Peyer's patch (tissue), 4 donors: ENCODE measurements around the gene ZFX. TPM values are rescaled to one million over a fixed set of nuclear protein-coding genes. Genes with fewer than 3 reads are reported as not detected.

Experiments used
- DNase-seq, 3 donors: peaks; one replicate each; pipeline ENCODE4 v3.0.0-alpha.2; 2017 to 2019
- H3K27ac ChIP-seq, 4 donors: fragments of 200-600 bp; sonication (generic); one replicate each; pipeline ENCODE4 v1.5.1; 2016 to 2019
- H3K27me3 ChIP-seq, 2 donors: fragments of 200-600 bp; sonication (generic); one replicate each; pipeline ENCODE4 v1.5.1; 2019
- H3K36me3 ChIP-seq, 3 donors: fragments of 200-600 bp; sonication (generic); one replicate each; pipeline ENCODE4 v1.5.1; 2016 to 2019
- H3K4me1 ChIP-seq, 4 donors: fragments of 200-600 bp; sonication (generic); one replicate each; pipeline ENCODE4 v1.5.1; 2016 to 2019
- H3K4me3 ChIP-seq, 4 donors: fragments of 200-600 bp; sonication (generic); 1 replicate in 3 of 4; 2 replicates in 1 of 4; pipeline ENCODE4 v1.5.1; 2016 to 2019; ENCODE audit warnings: mild to moderate bottlenecking in 1 of 4
- H3K9me3 ChIP-seq, 4 donors: fragments of 200-600 bp; sonication (generic); one replicate each; pipeline ENCODE4 v1.5.1; 2016 to 2019; ENCODE audit warnings: mild to moderate bottlenecking in 1 of 4
- POLR2A ChIP-seq, 2 donors: fragments of 450-650 bp; IDR thresholded peaks; one replicate each; pipeline ENCODE4 v1.5.1; 2017; ENCODE audit warnings: antibody characterized with exemption in 2 of 2, mild to moderate bottlenecking in 2 of 2, moderate library complexity in 2 of 2
- total RNA-seq, 4 donors: library from RNA; depleted of rRNA; stranded (reverse); fragments of >200 nt; gene quantifications; one replicate each; pipeline ENCODE4 v1.1.0, GENCODE V29; 2016
- TF ChIP-seq, protein P1 (sequence below), 6 experiments: fragments of 450-650 bp in 4 of 6; fragments of 200-600 bp in 2 of 6; sonication (generic) in 1 of 6; IDR thresholded peaks; one replicate each; pipeline ENCODE4 v1.5.1; 2017 to 2019; ENCODE audit warnings: antibody characterized with exemption in 6 of 6, mild to moderate bottlenecking in 3 of 6, moderate library complexity in 1 of 6

ZFX gene
- total RNA-seq, 4 donors from 2014 or later, result 20.4 to 92.4 (median 43.4) TPM

GRCh38 chrX:24253030-24253429 lies 103.5 kb downstream of the ZFX start:
- DNase-seq, result peak in 1 of 3 donors; percentile 53

DNA sequence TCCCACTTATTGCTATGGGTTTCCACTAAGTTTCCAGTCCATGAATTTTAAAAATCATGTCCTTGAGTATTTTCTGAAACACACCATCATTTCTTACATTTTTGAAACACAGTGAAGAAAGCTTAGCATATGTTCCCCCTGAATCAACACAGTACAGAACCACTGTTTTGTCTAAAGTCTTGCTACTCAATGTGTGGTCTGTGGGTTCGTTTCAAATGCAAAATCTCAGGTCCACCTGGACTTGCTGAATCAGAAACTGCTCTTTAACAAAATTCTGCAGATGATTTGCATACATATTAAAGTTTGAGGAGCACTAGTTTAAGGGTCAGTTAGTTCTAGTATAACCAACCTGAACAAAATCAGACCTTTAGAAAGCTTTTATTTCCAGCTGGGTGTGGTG lies 103.9 kb downstream of the ZFX start:
- Histone ChIP-seq H3K36me3 (no peaks in the 10 kb centered on the region), H3K27ac (no peak overlapping the region)
- DNase-seq, result no peak

More at GRCh38 chrX:24253030-24253429, 103.5 kb downstream of the ZFX start:
- Histone ChIP-seq H3K36me3 (no peaks in the 10 kb centered on the region), H3K9me3 (no peaks in the 10 kb centered on the region), H3K27ac (no peak overlapping the region), H3K4me1 (no peaks in the 10 kb centered on the region), H3K27me3 (no peaks in the 10 kb centered on the region), H3K4me3 (no peak overlapping the region)
- no peak for TF ChIP-seq POLR2A (IDR thresholded peaks at IDR 0.05)
- TF ChIP-seq, protein P1, sequence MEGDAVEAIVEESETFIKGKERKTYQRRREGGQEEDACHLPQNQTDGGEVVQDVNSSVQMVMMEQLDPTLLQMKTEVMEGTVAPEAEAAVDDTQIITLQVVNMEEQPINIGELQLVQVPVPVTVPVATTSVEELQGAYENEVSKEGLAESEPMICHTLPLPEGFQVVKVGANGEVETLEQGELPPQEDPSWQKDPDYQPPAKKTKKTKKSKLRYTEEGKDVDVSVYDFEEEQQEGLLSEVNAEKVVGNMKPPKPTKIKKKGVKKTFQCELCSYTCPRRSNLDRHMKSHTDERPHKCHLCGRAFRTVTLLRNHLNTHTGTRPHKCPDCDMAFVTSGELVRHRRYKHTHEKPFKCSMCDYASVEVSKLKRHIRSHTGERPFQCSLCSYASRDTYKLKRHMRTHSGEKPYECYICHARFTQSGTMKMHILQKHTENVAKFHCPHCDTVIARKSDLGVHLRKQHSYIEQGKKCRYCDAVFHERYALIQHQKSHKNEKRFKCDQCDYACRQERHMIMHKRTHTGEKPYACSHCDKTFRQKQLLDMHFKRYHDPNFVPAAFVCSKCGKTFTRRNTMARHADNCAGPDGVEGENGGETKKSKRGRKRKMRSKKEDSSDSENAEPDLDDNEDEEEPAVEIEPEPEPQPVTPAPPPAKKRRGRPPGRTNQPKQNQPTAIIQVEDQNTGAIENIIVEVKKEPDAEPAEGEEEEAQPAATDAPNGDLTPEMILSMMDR (IDR thresholded peaks at IDR 0.05), result no peak

DNA sequence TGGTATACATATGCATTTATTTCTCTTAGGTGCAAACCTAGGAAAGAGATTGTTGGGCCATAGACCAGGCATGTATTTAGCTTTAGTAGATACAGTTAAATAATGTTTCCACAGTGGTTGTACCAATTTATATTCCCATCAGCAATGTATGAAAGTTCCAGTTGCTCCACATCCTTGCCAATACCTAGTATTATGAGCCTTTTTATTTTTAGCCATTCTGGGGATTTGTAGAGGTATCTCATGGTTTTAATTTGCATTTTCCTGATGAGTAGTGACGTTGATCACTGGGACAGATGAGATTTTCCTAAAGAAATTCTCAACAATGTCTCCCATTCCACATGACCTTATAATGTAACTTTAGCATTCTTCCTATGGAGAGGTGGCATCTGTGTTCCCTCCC lies 107.5 kb downstream of the ZFX start:
- TF ChIP-seq, protein P1 (IDR thresholded peaks at IDR 0.05), result no peak
- TF ChIP-seq POLR2A (IDR thresholded peaks at IDR 0.05), result no peak
- no peaks in the 10 kb centered on the region for H3K4me1 ChIP-seq
- DNase-seq, result no peak

More for the DNA sequence above, 103.9 kb downstream of the ZFX start:
- no peaks in the 10 kb centered on the region for H3K27me3 ChIP-seq
- H3K4me1 ChIP-seq, result no peaks in the 10 kb centered on the region
- no peak overlapping the region for H3K4me3 ChIP-seq
- H3K9me3 ChIP-seq, result no peaks in the 10 kb centered on the region
- TF ChIP-seq POLR2A (IDR thresholded peaks at IDR 0.05), result no peak
- TF ChIP-seq, protein P1 (IDR thresholded peaks at IDR 0.05), result no peak

GRCh38 chrX:24259544-24260240 lies 110.2 kb downstream of the ZFX start:
- H3K36me3 ChIP-seq, result no peaks in the 10 kb centered on the region
- peak in 1 of 3 donors; percentile 56 for DNase-seq
- H3K27me3 ChIP-seq, result no peaks in the 10 kb centered on the region
- H3K4me1 ChIP-seq, result no peaks in the 10 kb centered on the region
- H3K27ac ChIP-seq, result no peak overlapping the region
- TF ChIP-seq, protein P1 (IDR thresholded peaks at IDR 0.05), result peak in 4 of 6 experiments; percentile 42 to 65 (median 48)
- TF ChIP-seq POLR2A (IDR thresholded peaks at IDR 0.05), result no peak
- H3K4me3 ChIP-seq, result no peak overlapping the region
- no peaks in the 10 kb centered on the region for H3K9me3 ChIP-seq

More for the DNA sequence above, 107.5 kb downstream of the ZFX start:
- no peak overlapping the region for H3K27ac ChIP-seq
- H3K9me3 ChIP-seq, result no peaks in the 10 kb centered on the region
- no peaks in the 10 kb centered on the region for H3K36me3 ChIP-seq
- H3K4me3 ChIP-seq, result no peak overlapping the region
- H3K27me3 ChIP-seq, result no peaks in the 10 kb centered on the region

DNA sequence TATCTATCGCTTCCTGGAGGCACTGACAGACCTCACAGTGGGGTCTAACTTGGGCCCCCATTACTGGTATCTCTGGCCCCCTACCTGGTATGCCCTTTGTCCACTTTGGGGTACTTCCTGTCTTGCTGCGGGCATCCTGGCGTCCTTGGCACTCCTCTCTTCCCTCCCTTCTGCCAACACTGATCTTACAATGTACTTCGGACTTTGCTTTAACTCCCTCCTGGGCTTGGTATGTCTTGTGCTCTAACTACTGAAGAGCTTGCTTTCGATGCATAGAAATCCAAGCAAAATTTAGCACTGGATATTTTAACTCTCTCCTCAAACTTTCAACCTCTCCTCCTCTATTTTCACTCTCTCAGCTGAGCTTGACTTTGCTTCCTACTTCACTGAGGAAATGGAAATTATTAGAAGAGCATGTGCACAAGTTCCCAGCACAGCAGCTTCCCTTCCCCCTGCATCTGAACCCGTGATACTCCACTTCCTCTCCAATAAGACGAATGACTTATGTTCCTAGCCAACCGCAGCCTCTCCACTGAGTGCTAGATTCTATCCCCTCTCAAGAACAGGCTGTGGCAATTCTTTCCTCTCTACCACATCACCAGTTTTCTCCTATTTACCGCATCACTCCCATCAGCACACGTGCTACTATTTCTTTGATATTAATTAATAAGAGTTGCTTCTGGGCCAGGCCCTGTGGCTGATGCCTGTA lies 111.5 kb downstream of the ZFX start:
- DNase-seq, result peak; percentile 37 to 70 (median 46)
- Histone ChIP-seq H3K27me3 (no peaks in the 10 kb centered on the region), H3K9me3 (no peaks in the 10 kb centered on the region), H3K36me3 (no peaks in the 10 kb centered on the region), H3K4me3 (no peak overlapping the region), H3K4me1 (no peaks in the 10 kb centered on the region), H3K27ac (peak overlapping the region in 2 of 4 donors; percentile 65 to 73)
- TF ChIP-seq POLR2A (IDR thresholded peaks at IDR 0.05), result no peak
- TF ChIP-seq, protein P1 (IDR thresholded peaks at IDR 0.05), result no peak
